Endodermal cell (in vitro differentiated cells): ENCODE measurements around the gene ZC4H2. TPM values are rescaled to one million over a fixed set of nuclear protein-coding genes. Genes with fewer than 3 reads are reported as not detected.
"Not testable (repeated sequence)": the region's sequence is repeated elsewhere in the genome, so short reads cannot be mapped to it uniquely, and the experiment has no call there.

Experiments used
- DNase-seq: peaks from one replicate; pipeline ENCODE4 v3.0.0-alpha.2; 2017
- H3K27ac ChIP-seq: 2 replicates; pipeline ENCODE4 v1.5.1; 2013; ENCODE audit warnings: mild to moderate bottlenecking, low read depth, low read length, moderate library complexity
- H3K27me3 ChIP-seq: 2 replicates; pipeline ENCODE4 v1.6.1; 2013; ENCODE audit warnings: mild to moderate bottlenecking, low read length, moderate library complexity; ENCODE audit not compliant: insufficient read depth, control insufficient read depth, poor library complexity, severe bottlenecking
- H3K36me3 ChIP-seq: 2 replicates; pipeline ENCODE4 v1.7.0; 2013; ENCODE audit warnings: mild to moderate bottlenecking, low read length, moderate library complexity; ENCODE audit not compliant: control insufficient read depth, insufficient read depth
- H3K4me1 ChIP-seq: one replicate; pipeline ENCODE4 v1.7.0; 2013; ENCODE audit warnings: low read length; ENCODE audit not compliant: control insufficient read depth, insufficient read depth
- H3K4me3 ChIP-seq: 2 replicates; pipeline ENCODE4 v1.5.1; 2013; ENCODE audit warnings: mild to moderate bottlenecking, low read length, moderate library complexity
- H3K9ac ChIP-seq: 2 replicates; pipeline ENCODE4 v1.6.1; 2013; ENCODE audit warnings: mild to moderate bottlenecking, low read length, moderate library complexity; ENCODE audit not compliant: poor library complexity, severe bottlenecking; ENCODE audit errors: extremely low read depth
- H3K9me3 ChIP-seq: 2 replicates; pipeline ENCODE4 v1.6.1; 2013; ENCODE audit warnings: mild to moderate bottlenecking, low read length, moderate library complexity; ENCODE audit not compliant: control insufficient read depth
- H3K27ac Mint-ChIP-seq: 2 replicates; pipeline ENCODE4 v1.8.0; 2020; ENCODE audit warnings: mixed read lengths
- H3K27me3 Mint-ChIP-seq: 2 replicates; pipeline ENCODE4 v1.8.0; 2021; ENCODE audit warnings: mild to moderate bottlenecking, mixed read lengths; ENCODE audit not compliant: insufficient read depth
- H3K36me3 Mint-ChIP-seq: 2 replicates; pipeline ENCODE4 v1.8.0; 2020; ENCODE audit warnings: low read depth, mixed read lengths
- H3K4me1 Mint-ChIP-seq: 2 replicates; pipeline ENCODE4 v1.8.0; 2020; ENCODE audit warnings: mixed read lengths
- H3K4me3 Mint-ChIP-seq: 2 replicates; pipeline ENCODE4 v1.8.0; 2020; ENCODE audit warnings: mild to moderate bottlenecking, moderate library complexity, mixed read lengths
- H3K9me3 Mint-ChIP-seq: 2 replicates; pipeline ENCODE4 v1.8.0; 2020; ENCODE audit warnings: mild to moderate bottlenecking, mixed read lengths
- WGBS, 2 experiments: methylation state at CpG; one replicate each; pipeline versions ENCODE4 v1.1.5 to v1.1.7; 2013; ENCODE audit warnings: missing lambda C conversion rate in 2 of 2, mixed read lengths in 1 of 2; ENCODE audit not compliant: insufficient coverage in 1 of 2, insufficient read length in 1 of 2; 5-methylcytosine and 5-hydroxymethylcytosine counted together
- total RNA-seq, 2 donors: library from RNA; stranded (reverse); fragmentation: NEBNext Ultra II Directional in 1 of 2; extraction: Animal tissue kit (Norgen Biotek cat#: 25700) in 1 of 2; gene quantifications; 2 replicates in 1 of 2; 3 replicates in 1 of 2; pipeline ENCODE4 v1.2.1, GENCODE V29; 2021
- TF ChIP-seq, protein P1 (sequence below): fragments of 200-600 bp; sonication (generic); conservative IDR thresholded peaks from 2 replicates; pipeline ENCODE4 v1.5.0; 2021; ENCODE audit warnings: antibody characterized with exemption, mild to moderate bottlenecking

Gene ZC4H2
- total RNA-seq, 2 donors from 2014 or later: 31.9 to 47.8 TPM

DNA sequence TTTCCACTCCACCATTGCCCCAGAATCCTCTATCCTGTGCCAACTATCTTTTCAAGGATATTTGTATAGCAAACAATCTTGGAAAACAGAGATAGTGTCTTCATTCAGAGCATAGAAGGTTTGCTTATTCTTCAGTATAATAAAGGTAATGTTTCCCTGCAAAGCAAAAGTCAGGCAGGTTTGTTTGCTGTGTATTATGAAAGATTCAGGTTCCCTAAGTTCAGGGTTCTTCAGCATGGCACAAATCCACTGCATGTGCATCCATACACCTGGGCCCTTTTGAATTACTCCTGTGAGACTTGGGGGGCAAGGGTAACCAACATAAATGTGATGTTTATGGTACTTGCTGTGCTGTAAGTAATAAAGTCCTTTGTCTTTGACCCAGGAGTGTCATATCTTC, 33.2 kb upstream of the ZC4H2 start:
- no peak for DNase-seq
- TF ChIP-seq, protein P1, sequence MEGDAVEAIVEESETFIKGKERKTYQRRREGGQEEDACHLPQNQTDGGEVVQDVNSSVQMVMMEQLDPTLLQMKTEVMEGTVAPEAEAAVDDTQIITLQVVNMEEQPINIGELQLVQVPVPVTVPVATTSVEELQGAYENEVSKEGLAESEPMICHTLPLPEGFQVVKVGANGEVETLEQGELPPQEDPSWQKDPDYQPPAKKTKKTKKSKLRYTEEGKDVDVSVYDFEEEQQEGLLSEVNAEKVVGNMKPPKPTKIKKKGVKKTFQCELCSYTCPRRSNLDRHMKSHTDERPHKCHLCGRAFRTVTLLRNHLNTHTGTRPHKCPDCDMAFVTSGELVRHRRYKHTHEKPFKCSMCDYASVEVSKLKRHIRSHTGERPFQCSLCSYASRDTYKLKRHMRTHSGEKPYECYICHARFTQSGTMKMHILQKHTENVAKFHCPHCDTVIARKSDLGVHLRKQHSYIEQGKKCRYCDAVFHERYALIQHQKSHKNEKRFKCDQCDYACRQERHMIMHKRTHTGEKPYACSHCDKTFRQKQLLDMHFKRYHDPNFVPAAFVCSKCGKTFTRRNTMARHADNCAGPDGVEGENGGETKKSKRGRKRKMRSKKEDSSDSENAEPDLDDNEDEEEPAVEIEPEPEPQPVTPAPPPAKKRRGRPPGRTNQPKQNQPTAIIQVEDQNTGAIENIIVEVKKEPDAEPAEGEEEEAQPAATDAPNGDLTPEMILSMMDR: no peak
- Mint-ChIP-seq H3K4me1 (peaks cover 13% of the 10 kb centered on the region), H3K27ac (no peak overlapping the region), H3K9me3 (peaks cover 43% of the 10 kb centered on the region), H3K4me3 (no peak overlapping the region), H3K36me3 (no peaks in the 10 kb centered on the region), H3K27me3 (no peaks in the 10 kb centered on the region)
- Histone ChIP-seq H3K27ac (no peak overlapping the region), H3K9ac (no peak overlapping the region), H3K27me3 (no peaks in the 10 kb centered on the region), H3K4me1 (no peaks in the 10 kb centered on the region), H3K4me3 (no peak overlapping the region), H3K9me3 (no peaks in the 10 kb centered on the region), H3K36me3 (no peaks in the 10 kb centered on the region)

DNA sequence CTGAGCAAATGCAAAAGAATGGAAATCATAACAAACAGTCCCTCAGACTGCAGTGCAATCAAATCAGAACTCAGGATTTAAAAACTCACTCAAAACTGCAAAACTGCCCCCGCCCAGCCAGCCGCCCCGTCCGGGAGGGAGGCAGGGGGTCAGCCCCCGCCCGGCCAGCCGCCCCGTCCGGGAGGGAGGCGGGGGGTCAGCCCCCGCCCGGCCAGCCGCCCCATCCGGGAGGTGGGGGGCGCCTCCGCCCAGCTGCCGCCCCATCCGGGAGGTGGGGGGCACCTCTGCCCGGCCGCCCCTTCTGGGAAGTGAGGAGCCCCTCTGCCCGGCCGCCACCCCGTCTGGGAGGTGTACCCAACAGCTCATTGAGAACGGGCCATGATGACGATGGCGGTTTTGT, 26.0 kb upstream of the ZC4H2 start:
- peaks cover 80% of the 10 kb centered on the region for H3K9me3 Mint-ChIP-seq
- 97% methylated on average over 15 of the region's 26 CpGs; no CpG with 5 or more reads in 1 of the 2 experiments for WGBS, 2 experiments
- not testable (repeated sequence) for H3K4me3 ChIP-seq, DNase-seq, H3K27ac Mint-ChIP-seq, H3K27ac ChIP-seq, H3K4me1 Mint-ChIP-seq, H3K4me1 ChIP-seq, H3K9ac ChIP-seq, H3K36me3 ChIP-seq, H3K9me3 ChIP-seq, H3K36me3 Mint-ChIP-seq, H3K27me3 Mint-ChIP-seq, H3K27me3 ChIP-seq, H3K4me3 Mint-ChIP-seq

DNA sequence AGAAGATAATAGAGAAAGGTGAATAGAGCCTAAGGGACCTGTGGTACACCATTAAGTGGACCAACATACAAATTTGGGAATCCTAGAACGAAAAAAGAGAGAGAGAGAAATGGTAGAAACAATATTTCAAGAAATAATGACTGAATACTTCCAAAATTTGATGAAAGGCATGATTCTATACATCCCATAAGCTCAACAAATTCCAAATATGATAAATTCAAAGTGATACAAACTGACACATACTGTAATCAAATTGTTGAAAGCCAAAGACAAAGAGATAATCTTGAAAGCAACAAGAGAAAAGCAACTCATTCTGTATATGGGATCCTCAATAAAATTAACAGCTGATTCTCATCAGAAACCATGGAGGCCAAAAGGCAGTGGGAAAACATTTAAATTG, 20.6 kb upstream of the ZC4H2 start:
- Histone ChIP-seq H3K4me3 (no peak overlapping the region), H3K27ac (no peak overlapping the region), H3K4me1 (no peaks in the 10 kb centered on the region), H3K9ac (no peak overlapping the region), H3K9me3 (no peaks in the 10 kb centered on the region), H3K27me3 (no peaks in the 10 kb centered on the region), H3K36me3 (no peaks in the 10 kb centered on the region)
- Mint-ChIP-seq H3K27ac (no peak overlapping the region), H3K36me3 (no peaks in the 10 kb centered on the region), H3K4me1 (no peaks in the 10 kb centered on the region), H3K9me3 (peaks cover 75% of the 10 kb centered on the region), H3K27me3 (no peaks in the 10 kb centered on the region), H3K4me3 (no peak overlapping the region)
- WGBS, 2 experiments: 67% methylated on average over 1 of the region's 1 CpG; no CpG with 5 or more reads in 1 of the 2 experiments
- no peak for DNase-seq
- TF ChIP-seq, protein P1: no peak

DNA sequence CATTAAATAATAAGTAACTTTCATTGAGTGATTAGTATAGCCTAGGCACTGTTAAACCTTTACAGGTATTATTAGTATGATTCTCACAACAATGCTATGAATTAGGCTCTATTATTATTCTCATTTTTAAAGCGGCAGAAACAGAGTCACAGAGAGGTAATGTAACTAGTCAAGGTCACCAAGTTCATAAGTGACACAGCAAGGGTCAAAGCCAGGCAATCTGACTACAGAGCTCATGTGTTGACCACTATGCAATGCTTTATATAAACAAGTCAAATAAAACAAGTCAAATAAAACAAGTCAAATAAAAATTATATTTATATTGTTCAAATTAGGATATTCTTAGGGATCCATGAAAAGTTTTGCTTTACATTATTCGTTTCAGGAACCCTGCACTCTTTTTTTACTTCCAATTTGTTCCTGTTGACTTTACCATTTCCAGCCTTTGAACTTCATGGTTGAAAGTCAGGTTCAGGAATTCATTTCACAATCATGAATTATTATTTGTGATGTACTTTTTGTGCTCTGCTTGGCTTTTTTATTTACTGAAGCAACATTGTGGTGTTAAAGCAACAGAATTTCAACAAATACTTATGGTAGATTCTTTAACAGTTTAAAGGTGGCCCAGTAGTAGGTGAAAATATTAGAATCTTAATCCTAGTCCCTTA, 18.0 kb upstream of the ZC4H2 start:
- Histone ChIP-seq H3K9me3 (no peaks in the 10 kb centered on the region), H3K27ac (no peak overlapping the region), H3K4me3 (no peak overlapping the region), H3K27me3 (no peaks in the 10 kb centered on the region), H3K9ac (no peak overlapping the region), H3K4me1 (no peaks in the 10 kb centered on the region), H3K36me3 (no peaks in the 10 kb centered on the region)
- no peaks in the 10 kb centered on the region for H3K4me1 Mint-ChIP-seq
- DNase-seq: no peak
- TF ChIP-seq, protein P1: no peak
- 97% methylated on average over 2 of the region's 2 CpGs; no CpG with 5 or more reads in 1 of the 2 experiments for WGBS, 2 experiments
- H3K9me3 Mint-ChIP-seq: peaks cover 72% of the 10 kb centered on the region
- no peak overlapping the region for H3K27ac Mint-ChIP-seq
- no peaks in the 10 kb centered on the region for H3K36me3 Mint-ChIP-seq
- H3K4me3 Mint-ChIP-seq: no peak overlapping the region
- no peaks in the 10 kb centered on the region for H3K27me3 Mint-ChIP-seq
